GM18861 (cell line): ENCODE data around the gene DLX1.
"Not testable (repeated sequence)": the region's sequence is repeated elsewhere in the genome, so short reads cannot be mapped to it uniquely, and the experiment has no call there.

Experiments
- ATAC-seq: cut with Tn5 transposase; IDR thresholded peaks from one replicate; pipeline ENCODE4 v1.9.1; 2021; ENCODE audit not compliant: unreplicated experiment

DLX1 gene

DNA sequence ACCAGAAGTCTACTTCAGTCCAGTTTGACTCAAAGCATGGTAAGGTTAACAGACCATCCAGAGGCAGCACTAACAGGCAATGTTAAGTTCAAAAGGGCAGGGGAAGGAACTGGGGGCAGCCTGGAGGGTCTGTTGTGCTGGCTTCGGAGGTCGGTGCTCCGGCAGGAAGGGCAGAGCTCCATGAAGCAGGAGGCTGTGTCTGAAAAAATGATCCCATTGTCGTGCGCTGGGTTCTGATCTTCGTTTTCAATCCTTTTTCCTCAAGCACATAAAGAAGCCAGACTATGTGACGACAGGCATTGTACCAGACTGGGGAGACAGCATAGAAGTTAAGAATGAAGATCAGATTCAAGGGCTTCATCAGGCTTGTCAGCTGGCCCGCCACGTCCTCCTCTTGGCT lies 21.9 kb upstream of the DLX1 start:
- no peak for ATAC-seq

DNA sequence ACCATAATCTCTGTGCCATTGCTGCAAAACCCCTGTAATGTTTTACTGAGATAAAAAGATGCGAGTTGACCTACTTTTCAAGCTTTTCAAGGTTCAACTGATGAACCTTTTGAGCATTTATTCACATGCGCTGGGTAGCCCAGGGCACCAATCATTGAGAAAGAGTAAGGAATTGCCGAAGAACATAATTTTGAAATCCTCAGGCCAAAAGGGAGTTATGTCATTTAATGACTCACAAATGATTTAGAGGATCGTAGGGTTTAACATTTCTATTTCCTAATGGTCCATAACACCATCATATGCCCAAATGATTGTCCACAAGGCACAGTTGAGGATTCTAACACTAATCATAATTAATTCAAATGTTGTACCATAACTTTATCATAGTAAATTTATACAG lies 20.2 kb upstream of the DLX1 start:
- no peak for ATAC-seq

DNA sequence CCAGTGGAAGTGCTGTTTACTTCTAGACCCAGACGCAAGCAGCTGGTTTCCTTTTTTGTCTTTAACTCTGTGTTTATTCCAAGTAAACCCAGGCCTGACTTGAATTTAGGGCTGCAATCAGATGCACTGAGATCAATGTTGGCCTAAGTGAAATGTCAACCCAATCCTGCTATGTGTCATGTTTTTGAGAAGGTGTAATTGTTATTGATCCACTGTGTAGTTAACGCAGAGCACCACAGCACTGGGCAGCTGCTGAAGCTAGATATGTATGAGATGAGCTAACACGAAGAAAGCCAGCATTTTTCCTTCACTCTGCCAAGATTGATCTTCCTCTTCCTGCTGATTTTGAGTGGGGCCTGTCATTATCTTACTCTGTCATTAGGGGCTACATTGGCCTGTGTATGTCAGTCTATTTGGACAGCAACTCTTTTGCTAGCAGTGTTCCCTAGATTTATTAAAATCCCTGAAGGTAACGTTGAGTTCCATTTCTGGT lies 18.9 kb upstream of the DLX1 start:
- ATAC-seq = no peak

DNA sequence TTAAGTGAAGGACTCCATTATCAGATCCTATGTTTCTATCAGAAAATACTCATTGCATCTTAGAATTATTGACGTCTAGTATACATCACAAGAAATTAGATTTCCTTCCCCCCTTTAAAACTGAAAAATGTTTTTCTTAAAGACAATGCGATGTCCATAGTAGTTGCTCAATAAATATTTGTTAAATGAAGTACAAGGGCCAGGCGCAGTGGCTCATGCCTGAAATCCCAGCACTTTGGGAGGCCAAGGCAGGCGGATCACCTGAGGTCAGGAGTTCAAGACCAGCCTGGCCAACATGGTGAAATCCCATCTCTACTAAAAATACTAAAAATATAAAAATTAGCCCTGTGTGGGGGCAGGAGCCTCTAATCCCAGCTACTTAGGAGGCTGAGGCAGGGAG lies 17.4 kb upstream of the DLX1 start:
- ATAC-seq = not testable (repeated sequence)

DNA sequence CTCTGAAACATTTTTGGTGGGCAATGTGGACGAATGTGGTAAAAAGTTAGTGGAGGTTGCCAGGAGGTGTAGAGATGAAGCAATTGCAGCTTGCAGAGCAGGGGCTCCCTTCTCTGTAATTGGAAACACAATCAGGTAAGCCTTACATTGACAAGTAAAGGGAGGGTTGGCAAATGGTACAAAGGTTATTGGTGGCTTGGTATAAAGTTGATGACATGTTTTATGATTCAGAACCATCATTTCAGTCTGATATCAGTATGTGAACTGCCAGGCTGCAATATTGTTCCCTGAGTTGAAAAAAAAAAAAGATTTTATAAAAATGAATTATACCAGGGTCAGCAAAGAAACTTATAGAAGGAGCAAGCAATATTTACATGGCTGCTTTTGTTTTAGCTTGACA lies 14.4 kb upstream of the DLX1 start:
- ATAC-seq = no peak

DNA sequence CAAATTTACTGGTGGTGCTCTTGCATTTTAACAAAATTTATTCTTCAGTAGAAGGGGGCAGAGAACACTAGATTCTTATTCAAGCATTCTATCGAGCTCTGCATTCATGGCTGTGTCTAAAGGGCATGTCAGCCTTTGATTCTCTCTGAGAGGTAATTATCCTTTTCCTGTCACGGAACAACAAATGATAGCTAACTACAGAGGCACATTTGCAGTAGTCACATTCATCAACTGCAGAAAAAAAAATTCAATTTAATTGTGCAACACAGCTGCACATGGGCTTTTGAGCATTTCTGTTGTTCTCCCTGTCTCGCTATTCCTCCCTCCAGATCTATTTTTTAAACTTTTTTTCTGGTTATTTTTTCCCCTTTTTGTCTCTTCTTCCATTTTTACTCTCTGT lies 13.0 kb upstream of the DLX1 start:
- no peak for ATAC-seq

DNA sequence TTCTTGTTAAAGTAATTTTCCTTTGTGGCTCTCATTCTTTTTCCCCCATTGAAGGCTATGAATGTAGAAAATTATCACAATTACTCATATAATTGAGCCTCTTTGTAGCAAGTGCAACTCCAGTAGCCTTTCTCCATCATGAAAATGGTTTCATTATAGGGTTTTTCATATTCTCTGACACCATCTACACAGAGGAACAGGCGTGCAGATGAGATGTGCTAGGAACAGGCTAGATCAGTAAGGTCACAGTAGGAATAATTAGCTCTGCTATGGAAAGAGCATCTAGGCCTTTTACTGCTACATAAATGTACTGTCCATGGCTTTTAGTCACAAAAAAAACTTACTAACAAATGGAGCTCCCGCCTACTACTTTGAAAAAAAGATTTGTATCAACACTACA lies 12.6 kb upstream of the DLX1 start:
- ATAC-seq = no peak

DNA sequence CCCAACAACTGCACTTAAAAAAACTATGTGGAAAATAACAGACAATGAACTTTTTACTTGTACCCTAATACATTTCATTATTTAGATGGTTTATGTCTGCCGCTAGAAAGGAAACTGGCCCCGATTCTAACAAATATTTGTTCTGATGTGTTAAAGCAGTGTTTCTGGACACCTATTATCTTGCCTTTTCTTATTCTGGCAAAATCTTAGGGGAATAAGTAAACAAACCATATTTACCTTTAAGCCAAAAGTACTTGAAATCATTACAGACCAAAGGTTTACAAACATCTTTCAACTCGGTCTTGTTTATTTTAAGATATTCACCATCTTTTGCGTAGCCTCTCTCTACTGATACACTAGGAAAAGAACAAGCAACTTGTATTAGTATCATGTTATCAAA lies 11.8 kb upstream of the DLX1 start:
- no peak for ATAC-seq

DNA sequence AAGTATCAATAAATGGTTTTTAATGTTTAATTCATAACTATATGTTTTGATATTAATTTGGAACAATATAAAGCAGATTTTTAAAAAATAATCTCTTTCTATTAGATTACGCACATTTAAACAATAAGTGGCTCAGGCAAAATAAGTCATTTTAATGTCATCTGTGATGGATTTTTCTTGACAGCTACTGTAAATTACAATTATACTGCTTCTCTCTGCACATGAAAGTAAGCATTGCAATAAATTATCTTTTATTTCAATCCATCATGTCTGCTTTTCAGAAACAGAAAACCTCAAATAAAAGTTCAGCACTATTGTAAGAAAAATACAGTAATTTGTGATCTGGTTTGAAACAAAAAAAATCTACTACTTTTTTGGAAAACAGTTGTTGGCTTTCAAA lies 11.1 kb upstream of the DLX1 start:
- ATAC-seq = no peak

DNA sequence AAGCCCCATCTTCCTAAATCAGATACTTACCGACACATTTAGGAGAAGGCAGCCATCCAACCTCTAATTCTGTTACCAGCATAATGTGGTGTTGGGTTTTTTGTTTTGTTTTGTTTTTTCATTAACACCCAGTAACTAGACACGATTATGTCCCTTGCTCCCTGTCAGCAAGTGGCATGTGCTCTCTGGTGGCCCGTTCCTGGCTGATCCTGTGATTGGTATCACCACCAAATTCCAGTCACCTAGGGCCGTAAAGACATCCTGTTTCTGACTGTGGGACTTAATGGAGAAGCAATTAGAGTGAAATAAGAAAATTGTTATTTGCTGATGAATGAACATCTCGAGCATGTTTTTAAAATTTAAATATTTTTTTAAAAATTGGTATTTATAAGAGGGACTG lies 5.9 kb upstream of the DLX1 start:
- no peak for ATAC-seq

DNA sequence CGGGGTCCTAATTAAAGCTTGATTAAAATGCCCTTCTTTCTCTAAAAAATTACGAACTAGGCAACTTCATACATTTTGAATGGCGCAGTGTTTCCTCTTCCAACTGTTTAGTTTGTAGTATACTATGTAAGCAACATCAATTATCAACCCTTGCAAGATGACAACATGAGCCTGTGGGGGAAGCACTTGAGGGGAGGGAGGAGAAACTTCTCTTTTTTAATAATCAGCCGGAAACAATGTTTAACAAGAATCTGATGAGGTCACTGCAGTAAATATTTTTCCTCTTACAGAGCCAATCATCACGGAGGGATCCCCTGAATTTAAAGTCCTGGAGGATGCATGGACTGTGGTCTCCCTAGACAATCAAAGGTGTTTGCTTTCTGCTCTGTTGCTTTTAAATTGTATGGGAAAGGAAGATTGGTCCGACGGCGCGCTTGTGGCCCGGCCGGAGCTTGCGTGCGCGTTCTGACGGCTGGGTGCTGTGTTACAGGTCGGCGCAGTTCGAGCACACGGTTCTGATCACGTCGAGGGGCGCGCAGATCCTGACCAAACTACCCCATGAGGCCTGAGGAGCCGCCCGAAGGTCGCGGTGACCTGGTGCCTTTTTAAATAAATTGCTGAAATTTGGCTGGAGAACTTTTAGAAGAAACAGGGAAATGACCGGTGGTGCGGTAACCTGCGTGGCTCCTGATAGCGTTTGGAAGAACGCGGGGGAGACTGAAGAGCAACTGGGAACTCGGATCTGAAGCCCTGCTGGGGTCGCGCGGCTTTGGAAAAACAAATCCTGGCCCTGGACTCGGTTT lies 5.3 kb upstream of the DLX1 start:
- ATAC-seq = no peak

DNA sequence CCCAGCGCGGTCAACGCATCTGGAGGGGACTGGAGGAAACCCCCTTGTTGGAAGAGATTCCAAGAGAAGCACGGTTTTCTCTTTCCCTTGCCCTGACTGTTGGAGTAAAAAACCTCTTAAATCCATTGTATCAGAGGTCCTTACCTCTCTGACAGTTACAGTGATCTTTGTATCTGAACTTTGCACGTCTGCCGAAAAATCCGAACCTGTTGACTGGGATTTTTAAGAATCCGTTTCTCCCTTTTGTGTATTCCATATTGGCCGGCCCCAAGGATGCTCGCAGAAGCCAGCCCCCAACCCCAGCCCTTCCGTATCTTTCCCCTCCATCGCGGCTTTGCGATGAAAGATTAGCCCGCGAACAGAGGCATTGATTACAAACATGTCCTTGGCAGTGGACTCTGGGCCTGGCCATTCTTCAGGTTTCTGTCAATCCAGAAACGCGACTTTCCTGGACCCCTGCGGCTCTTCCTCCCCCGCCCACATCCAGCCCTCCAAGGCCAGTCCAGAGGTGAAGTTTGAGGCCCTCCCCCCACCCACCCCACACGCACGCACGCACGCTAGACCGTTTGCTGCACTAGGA lies 4.6 kb upstream of the DLX1 start:
- no peak for ATAC-seq

DNA sequence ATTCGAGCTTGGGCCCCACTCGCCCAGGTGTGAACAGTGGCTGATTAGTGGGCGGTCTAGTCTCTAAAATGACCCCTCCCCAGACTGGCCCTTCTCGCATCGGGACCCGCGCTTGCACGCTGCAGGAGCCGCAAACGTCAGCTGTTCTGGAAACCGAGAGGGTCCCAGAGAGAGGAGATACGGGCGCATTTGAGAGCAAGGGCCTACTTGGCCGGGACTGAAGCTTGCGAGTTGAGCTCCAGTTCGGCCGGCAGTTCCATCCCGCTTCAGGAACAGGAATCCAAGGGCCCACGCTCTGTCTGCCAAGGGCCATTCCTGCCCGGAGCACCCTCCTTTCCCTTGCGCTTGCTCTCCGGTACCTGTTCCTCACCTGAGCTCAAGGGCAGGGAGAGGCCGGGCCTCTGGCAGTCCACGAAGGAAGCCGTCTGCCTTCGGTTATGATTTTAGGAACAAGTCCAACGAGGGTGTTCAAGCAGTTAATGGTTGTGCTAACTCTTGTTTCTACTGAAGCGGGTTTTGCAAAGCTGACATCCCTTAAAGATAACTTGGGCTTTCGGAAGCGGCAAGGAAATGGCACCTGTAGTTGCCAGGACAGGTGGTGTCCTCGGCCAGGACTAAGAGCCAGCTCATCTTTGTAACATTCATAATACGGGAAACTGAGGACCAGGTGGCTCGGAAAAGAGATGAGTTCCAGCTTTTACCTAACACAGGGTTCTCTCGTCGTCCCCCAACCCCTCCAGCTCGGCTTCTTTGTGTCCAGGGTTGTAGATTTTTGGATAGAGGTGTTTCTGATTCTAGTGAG lies 3.9 kb upstream of the DLX1 start:
- no peak for ATAC-seq

DNA sequence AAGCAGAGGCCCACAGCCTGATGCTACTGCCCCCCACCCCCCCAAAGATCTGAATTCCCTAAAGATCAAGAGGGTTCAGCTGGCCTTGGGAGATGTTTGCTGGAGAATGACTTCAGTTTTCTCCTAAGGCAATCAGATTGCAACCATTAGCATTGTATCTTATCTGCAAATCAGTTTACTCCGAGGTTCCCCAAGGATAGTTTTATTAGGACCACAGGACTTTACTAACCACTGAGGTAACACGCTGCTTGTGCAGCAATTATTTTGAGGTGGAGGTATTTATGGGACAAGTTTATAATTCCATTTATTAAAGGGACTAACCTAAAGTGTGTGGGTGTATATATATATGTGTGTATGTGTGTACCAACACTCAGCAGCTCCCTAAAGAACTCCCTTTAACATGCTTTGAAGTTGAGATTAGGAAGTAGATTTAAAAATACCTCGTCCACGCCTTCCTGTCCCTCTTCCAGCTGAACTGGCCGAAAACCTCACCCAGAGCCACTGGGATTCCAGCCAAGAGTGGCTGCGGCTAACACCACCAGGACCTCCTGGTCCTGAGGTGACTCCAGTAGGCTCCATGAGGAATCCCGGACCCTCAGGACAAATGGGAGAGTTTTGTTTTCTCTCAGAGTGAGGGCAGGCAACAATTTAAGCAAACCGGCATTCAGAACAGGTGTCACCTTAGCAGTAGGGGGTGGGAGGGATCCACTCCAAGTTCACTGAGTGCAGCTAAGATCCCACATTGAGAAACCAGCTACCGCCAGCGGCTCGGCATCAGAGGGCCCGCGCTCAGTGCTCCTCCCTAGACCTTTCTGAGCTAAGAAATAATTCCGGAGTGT lies 3.0 kb upstream of the DLX1 start:
- ATAC-seq = no peak

DNA sequence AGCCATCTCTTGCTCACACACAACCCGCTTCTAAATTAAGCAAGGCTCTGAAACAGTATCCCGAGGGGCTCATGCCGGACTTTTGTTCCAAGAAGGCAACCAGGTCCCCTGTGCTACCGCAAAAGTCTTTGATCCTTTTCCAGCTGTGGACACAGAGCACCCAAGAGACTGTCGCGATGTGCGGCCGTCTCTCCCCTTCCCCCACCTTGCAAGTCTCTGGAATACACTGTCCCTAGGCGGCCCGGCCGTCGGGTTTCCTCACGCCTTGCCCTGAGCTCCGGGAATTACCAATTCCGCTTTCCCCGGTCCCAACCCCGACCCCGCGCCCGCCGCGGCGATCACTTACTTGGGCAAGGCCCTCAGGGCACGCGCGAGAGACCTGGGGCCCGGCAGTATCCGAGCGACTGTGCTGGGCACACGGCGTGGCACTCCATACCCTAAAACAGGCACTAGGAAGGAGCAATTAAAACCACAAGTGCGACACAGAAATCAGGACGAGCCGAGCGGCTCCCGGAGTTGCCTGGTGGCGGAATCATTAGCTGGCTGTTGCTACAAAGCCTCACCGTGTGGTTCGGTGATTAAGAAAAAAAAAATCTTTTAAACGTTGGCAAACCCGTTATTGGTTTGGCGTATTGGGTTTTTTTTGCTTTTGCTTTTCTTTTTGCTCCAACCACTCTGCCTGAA lies 2.2 kb upstream of the DLX1 start:
- no peak for ATAC-seq

DNA sequence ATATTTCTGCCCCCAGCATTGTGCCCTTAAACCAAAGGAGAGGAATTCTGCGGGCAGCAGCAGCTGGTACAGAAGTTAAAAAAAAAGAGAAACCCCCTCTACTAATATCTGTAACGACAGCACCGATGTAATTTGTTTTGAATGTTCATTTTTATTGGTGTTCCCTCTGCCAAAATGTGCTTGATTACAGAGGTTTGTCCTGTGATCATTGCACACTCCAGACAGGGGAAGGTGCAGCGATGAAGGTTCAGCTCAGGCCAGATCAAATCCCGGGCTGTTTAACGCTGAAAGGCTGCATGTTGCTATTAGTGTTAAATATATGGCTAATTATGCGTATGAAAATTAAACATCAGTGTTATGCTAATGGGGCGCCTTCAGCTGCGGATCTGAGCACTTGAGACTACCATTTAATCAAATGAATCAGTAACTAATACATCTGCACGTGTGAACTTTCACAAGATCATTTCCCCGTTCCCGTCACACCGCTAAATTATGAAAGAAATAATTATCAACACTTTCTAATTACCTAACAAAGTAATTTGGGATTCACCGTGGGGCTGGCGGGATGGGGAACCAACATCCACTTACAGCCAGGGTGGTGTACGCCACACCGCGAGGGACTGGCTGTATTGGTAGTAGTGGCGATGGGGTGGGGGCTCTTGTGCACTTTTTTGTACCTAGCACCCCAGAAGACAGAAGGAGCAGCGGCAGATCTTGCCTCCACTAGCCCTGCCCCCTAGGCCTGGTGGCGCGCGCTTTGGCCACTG lies 1.5 kb upstream of the DLX1 start:
- no peak for ATAC-seq

DNA sequence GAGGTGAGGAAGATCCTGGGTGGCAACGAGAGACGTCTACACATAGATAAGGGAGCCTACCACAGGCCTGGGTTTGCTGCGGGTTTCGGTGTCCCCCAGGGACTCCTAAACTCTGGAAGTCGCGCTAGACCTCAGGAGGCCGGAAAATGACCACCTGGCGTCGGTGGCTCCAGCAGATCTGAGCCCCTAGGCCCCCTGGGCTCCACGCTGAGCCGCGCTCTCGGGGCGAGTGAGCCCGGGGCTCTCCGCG lies 987 bp upstream of the DLX1 start:
- ATAC-seq = no peak

DNA sequence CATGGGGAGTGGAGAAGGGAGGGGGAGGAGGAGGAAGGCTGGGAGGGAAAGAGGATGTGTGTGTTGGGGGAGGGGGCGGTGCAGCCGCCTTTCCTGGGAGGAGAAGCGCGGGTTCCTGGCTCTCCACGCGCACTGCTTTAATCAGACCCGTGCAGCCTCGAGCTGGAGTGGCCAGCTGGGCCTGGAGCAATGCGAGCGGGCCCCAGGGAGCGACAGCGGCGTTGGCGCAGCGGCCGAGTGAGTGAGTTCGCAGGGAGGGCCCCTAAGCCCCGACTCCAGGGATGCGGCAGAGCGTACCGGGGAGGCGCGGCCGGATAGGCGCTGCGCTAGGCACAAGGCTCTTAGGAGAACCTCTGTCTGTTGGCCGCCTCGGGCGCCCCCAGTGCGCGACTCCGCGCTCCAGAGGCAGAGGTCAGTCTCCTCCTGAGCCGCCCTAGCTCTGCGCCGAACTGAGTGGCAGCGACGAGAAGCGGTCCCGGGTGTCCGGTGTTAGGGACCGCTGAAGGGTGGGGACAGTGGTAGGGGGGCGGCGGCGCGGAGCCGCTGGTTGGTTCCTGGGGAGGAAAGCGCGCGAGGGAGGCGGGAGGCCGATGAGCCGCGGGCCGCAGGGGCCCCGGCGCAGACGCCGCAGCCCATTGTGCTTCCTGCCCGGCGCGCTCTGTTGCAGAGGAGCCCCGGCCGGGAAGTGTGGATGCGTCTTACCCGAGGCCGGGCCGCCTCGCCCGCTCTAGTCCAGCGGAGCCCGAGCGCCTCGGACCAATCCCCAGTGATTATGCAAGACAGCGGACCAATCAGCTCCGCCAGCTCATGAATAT lies 455 bp upstream of the DLX1 start:
- peak; percentile 86 for ATAC-seq
